PC-3 (cell line): ENCODE measurements around the gene DST.

Experiments used
- CTCF ChIP-seq: fragments of 300-600 bp; sonication (generic); conservative IDR thresholded peaks from 2 replicates; pipeline ENCODE4 v1.5.1; 2017; ENCODE audit warnings: antibody characterized with exemption, low read depth, mild to moderate bottlenecking, low read length
- EZH2phosphoT487 ChIP-seq: fragments of 300-600 bp; sonication (generic); IDR thresholded peaks from 2 replicates; pipeline ENCODE4 v1.6.1; 2018; ENCODE audit warnings: mild to moderate bottlenecking, antibody characterized with exemption, low read length, borderline replicate concordance

- TF ChIP-seq CTCF (no peak), EZH2phosphoT487 (no peak)
Measured at GRCh38 chr6:56491606-56492328, 150.9 kb downstream of the DST start.
